Kidney (tissue), 14 donors: ENCODE results near the gene PFKP. TPM values are rescaled to one million over a fixed set of nuclear protein-coding genes. Genes with fewer than 3 reads are reported as not detected.

Source experiments
- DNase-seq, 5 donors: peaks; one replicate each; pipeline ENCODE4 v3.0.0-alpha.2; 2013 to 2020
- FAIRE-seq: peaks from 2 replicates; lab custom pipeline; 2012; peaks lifted over from hg19 to GRCh38; lab: Jason Lieb, UNC
- H3K27ac ChIP-seq, 2 donors: one replicate each; pipeline ENCODE4 v1.7.0; 2013; ENCODE audit warnings: low read depth in 2 of 2, low read length in 2 of 2, inconsistent platforms in 1 of 2
- H3K27me3 ChIP-seq: one replicate; pipeline ENCODE4 v1.7.1; 2013; ENCODE audit warnings: low read length, inconsistent platforms; ENCODE audit not compliant: control insufficient read depth, insufficient read depth
- H3K36me3 ChIP-seq, 3 donors: one replicate each; pipeline versions ENCODE4 v1.7.0 to v1.7.1; 2013; ENCODE audit warnings: low read length in 3 of 3, control low read depth in 1 of 3, inconsistent platforms in 1 of 3; ENCODE audit not compliant: insufficient read depth in 3 of 3, control insufficient read depth in 2 of 3
- H3K4me1 ChIP-seq, 3 donors: one replicate each; pipeline versions ENCODE4 v1.7.0 to v1.7.1; 2013; ENCODE audit warnings: low read length in 3 of 3, inconsistent platforms in 1 of 3, low read depth in 1 of 3; ENCODE audit not compliant: control insufficient read depth in 2 of 3, insufficient read depth in 2 of 3
- H3K4me3 ChIP-seq, 3 donors: one replicate each; pipeline versions ENCODE4 v1.7.0 to v1.8.1; 2013; ENCODE audit warnings: low read length in 3 of 3, control low read depth in 1 of 3, inconsistent platforms in 1 of 3
- H3K9ac ChIP-seq, 3 donors: one replicate each; pipeline versions ENCODE4 v1.7.0 to v1.7.1; 2013; ENCODE audit warnings: low read length in 3 of 3, control low read depth in 1 of 3, inconsistent platforms in 1 of 3
- H3K9me3 ChIP-seq, 3 donors: one replicate each; pipeline versions ENCODE4 v1.7.0 to v1.7.1; 2013; ENCODE audit warnings: low read length in 3 of 3, control low read depth in 1 of 3, inconsistent platforms in 1 of 3; ENCODE audit not compliant: control insufficient read depth in 2 of 3, insufficient read depth in 1 of 3
- CTCF ChIP-seq: IDR thresholded peaks from 3 replicates; pipeline ENCODE4 v1.5.1; 2012; ENCODE audit warnings: mild to moderate bottlenecking, moderate library complexity, borderline replicate concordance; ENCODE audit not compliant: insufficient read depth; ENCODE audit errors: extremely low read depth
- intact Hi-C: fragments of 100-400 bp; cut with DNase I; formaldehyde crosslinking; loops from one replicate; pipeline ENCODE4 v1.11.1; 2022
- polyA plus RNA-seq: library from polyadenylated mRNA; stranded (reverse); fragments of 350-450 nt; fragmentation: Illumina TruSeq; extraction: RNeasy Lipid Tissue Mini Kit (QIAGEN cat#74804); gene quantifications from one replicate; pipeline ENCODE4 v1.2.3, GENCODE V29; 2014; ENCODE audit warnings: low read depth, low replicate concordance; ENCODE audit not compliant: insufficient read depth
- total RNA-seq: library from RNA; stranded (reverse); fragmentation: NEBNext Ultra II Directional; extraction: Animal tissue kit (Norgen Biotek cat#: 25700); gene quantifications from one replicate; pipeline ENCODE4 v1.2.1, GENCODE V29; 2021
- donor health status: control.
- donor health status: control.
- donor health status: control.
- donor health status: control.
- donor health status: control.
- donor health status: DM: yes; HTN: yes; CAD: no.
- donor health status: Normal renal cell carcinoma (clear cell type).

PFKP gene
- total and polyA plus RNA-seq, 2 donors from 2014 or later = 51.2 to 139 TPM

- Histone ChIP-seq H3K4me1 (no peaks in the 10 kb centered on the region), H3K27me3 (no peaks in the 10 kb centered on the region), H3K36me3 (peaks cover 9 to 66% (median 29%) of the 10 kb centered on the region in 3 donors), H3K4me3 (no peak overlapping the region), H3K9ac (no peak overlapping the region), H3K27ac (no peak overlapping the region), H3K9me3 (no peaks in the 10 kb centered on the region)
- FAIRE-seq = no peak
- no peak for DNase-seq
- TF ChIP-seq CTCF = no peak
- intact Hi-C loops = no loop called here
These were observed 91.8 kb downstream of the PFKP start for GRCh38 chr10:3159152-3159551.

GRCh38 chr10:3162533-3162932 lies 95.2 kb downstream of the PFKP start:
- FAIRE-seq = no peak
- H3K9ac ChIP-seq = no peak overlapping the region
- intact Hi-C loops = no loop called here

GRCh38 chr10:3163879-3164278 lies 96.5 kb downstream of the PFKP start:
- no peaks in the 10 kb centered on the region for H3K4me1 ChIP-seq
- TF ChIP-seq CTCF = no peak
- intact Hi-C loops = no loop called here
- H3K9me3 ChIP-seq = no peaks in the 10 kb centered on the region
- FAIRE-seq (no peak), DNase-seq (no peak)
- H3K27me3 ChIP-seq = no peaks in the 10 kb centered on the region
- no peak overlapping the region for H3K27ac ChIP-seq
- no peak overlapping the region for H3K9ac ChIP-seq
- no peak overlapping the region for H3K4me3 ChIP-seq
- peaks cover 4 to 60% (median 37%) of the 10 kb centered on the region in 3 donors for H3K36me3 ChIP-seq

More at GRCh38 chr10:3162533-3162932, 95.2 kb downstream of the PFKP start:
- DNase-seq = no peak
- H3K27me3 ChIP-seq = no peaks in the 10 kb centered on the region
- H3K4me1 ChIP-seq = no peaks in the 10 kb centered on the region
- H3K36me3 ChIP-seq = peaks cover 8 to 63% (median 44%) of the 10 kb centered on the region in 3 donors
- no peak for TF ChIP-seq CTCF
- H3K4me3 ChIP-seq = no peak overlapping the region
- H3K27ac ChIP-seq = no peak overlapping the region
- H3K9me3 ChIP-seq = no peaks in the 10 kb centered on the region

DNA sequence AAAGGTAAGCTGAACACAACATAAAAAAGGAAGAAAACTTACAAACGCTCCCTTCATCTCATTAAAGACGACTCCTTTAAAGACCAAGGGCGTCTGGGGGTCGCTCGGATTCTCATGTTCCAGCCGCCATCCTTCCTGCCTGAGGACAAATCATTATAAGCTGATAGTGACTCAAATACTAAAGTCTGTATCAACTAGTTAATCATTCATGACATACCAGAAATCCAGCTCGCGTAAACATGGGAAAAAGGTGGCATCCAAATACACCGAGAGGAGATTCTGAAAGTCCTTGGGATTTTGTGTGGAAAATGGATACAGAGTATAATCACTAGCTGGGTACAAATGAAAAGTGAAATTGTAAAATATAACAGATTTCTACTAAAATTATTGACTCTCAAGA lies 97.8 kb downstream of the PFKP start:
- Histone ChIP-seq H3K27ac (no peak overlapping the region), H3K9me3 (no peaks in the 10 kb centered on the region), H3K9ac (no peak overlapping the region), H3K4me1 (no peaks in the 10 kb centered on the region), H3K27me3 (no peaks in the 10 kb centered on the region), H3K4me3 (no peak overlapping the region), H3K36me3 (peaks cover 2 to 51% (median 39%) of the 10 kb centered on the region in 3 donors)
- FAIRE-seq (no peak), DNase-seq (peak in 1 of 5 donors; percentile 16)
- intact Hi-C loops = no loop called here
- no peak for TF ChIP-seq CTCF
